Left ventricle myocardium inferior (tissue), 1 donor: ENCODE data around the gene CABCOCO1. TPM values are rescaled to one million over a fixed set of nuclear protein-coding genes. Genes with fewer than 3 reads are reported as not detected.

ENCODE experiments used
- DNase-seq: peaks from one replicate; pipeline ENCODE4 v3.0.0-alpha.2; 2020
- H3K27ac ChIP-seq: fragments of 200-600 bp; replicated peaks from 2 replicates; pipeline ENCODE4 v1.8.0; 2021
- H3K27me3 ChIP-seq: fragments of 200-600 bp; 2 replicates; pipeline ENCODE4 v1.8.0; 2021; ENCODE audit warnings: low read depth
- H3K36me3 ChIP-seq: fragments of 200-600 bp; 2 replicates; pipeline ENCODE4 v1.8.0; 2021
- H3K4me1 ChIP-seq: fragments of 200-600 bp; 2 replicates; pipeline ENCODE4 v1.8.0; 2021
- H3K4me3 ChIP-seq: fragments of 200-600 bp; 2 replicates; pipeline ENCODE4 v1.8.0; 2021; ENCODE audit warnings: mild to moderate bottlenecking, moderate library complexity
- H3K9me3 ChIP-seq: fragments of 200-600 bp; replicated peaks from 2 replicates; pipeline ENCODE4 v1.8.0; 2021
- intact Hi-C: fragments of 100-400 bp; cut with micrococcal nuclease; formaldehyde crosslinking; loops from one replicate; pipeline ENCODE4 v1.11.0; 2022
- total RNA-seq: library from RNA; stranded (reverse); fragmentation: NEBNext Ultra II Directional; extraction: Animal tissue kit (Norgen Biotek cat#: 25700); gene quantifications from one replicate; pipeline ENCODE4 v1.2.1, GENCODE V29; 2021
- TF ChIP-seq, protein P1 (sequence below): fragments of 200-600 bp; IDR thresholded peaks from 2 replicates; pipeline ENCODE4 v1.8.0; 2021; ENCODE audit warnings: antibody characterized with exemption, mild to moderate bottlenecking, borderline replicate concordance
- donor health status: DM: no; HTN: yes; CAD: no; lungs with severe emphysema.

CABCOCO1 gene
- total RNA-seq, 1 donor from 2014 or later, result not detected

DNA sequence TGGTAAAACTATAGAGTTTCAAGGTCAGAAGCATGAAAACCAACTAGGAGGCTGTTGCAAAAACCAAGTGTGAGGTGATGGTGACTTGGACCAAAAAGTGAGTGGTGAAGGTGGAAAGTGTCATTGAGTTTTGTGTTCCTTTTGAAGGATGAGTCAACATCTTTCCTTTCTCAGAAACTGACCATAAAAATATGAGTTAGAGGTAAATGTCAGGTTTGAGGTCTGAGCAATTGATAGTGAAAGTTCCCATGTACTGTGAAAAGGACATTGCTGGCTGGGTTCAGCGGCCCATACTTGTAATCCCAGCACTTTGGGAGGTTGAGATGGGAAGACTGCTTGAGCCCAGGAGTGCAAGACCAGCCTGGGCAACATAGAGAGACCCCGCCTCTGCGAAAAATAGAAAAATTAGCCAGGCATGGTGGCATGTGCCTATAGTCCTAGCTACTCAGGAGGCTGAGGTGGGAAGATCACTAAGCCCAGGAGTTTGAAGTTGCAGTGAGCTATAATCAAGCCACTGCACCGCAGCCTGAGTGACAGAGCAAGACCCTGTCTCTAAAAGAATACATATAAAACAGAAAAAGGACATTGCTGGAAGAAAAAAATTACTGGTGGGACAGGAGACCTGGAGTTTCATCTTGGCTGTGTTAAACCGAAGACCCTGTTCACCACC lies 149.5 kb downstream of the CABCOCO1 start:
- intact Hi-C loops, result no loop called here
- no peaks in the 10 kb centered on the region for H3K4me1 ChIP-seq
- no peak for DNase-seq
- H3K27ac ChIP-seq, result no peak overlapping the region
- TF ChIP-seq, protein P1, sequence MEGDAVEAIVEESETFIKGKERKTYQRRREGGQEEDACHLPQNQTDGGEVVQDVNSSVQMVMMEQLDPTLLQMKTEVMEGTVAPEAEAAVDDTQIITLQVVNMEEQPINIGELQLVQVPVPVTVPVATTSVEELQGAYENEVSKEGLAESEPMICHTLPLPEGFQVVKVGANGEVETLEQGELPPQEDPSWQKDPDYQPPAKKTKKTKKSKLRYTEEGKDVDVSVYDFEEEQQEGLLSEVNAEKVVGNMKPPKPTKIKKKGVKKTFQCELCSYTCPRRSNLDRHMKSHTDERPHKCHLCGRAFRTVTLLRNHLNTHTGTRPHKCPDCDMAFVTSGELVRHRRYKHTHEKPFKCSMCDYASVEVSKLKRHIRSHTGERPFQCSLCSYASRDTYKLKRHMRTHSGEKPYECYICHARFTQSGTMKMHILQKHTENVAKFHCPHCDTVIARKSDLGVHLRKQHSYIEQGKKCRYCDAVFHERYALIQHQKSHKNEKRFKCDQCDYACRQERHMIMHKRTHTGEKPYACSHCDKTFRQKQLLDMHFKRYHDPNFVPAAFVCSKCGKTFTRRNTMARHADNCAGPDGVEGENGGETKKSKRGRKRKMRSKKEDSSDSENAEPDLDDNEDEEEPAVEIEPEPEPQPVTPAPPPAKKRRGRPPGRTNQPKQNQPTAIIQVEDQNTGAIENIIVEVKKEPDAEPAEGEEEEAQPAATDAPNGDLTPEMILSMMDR, result no peak
- no peak overlapping the region for H3K4me3 ChIP-seq
- no peaks in the 10 kb centered on the region for H3K27me3 ChIP-seq
- no peaks in the 10 kb centered on the region for H3K36me3 ChIP-seq
- H3K9me3 ChIP-seq, result no peaks in the 10 kb centered on the region

DNA sequence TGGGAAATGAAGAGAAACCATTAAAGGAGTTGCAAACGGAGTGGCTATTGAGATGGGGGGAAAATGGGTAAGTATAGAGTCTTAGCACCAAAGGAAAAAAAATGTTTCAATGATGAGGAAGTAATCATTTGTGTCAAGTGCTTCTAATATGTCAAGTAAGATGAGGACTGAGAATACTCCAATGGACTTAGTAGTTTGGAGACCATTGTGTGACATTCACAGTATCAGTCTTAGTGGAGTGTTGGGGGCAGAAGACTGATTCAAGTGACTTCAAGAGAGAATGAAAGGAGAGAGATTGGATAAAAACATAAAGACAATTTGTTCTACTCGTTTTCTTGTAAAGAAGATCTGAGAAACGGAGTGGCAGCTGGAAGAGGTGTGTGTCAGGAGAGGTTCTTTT lies 150.2 kb downstream of the CABCOCO1 start:
- Histone ChIP-seq H3K9me3 (no peaks in the 10 kb centered on the region), H3K27me3 (no peaks in the 10 kb centered on the region), H3K27ac (no peak overlapping the region), H3K4me3 (no peak overlapping the region), H3K36me3 (no peaks in the 10 kb centered on the region), H3K4me1 (no peaks in the 10 kb centered on the region)
- TF ChIP-seq, protein P1, result no peak
- DNase-seq, result no peak
- intact Hi-C loops, result no loop called here

DNA sequence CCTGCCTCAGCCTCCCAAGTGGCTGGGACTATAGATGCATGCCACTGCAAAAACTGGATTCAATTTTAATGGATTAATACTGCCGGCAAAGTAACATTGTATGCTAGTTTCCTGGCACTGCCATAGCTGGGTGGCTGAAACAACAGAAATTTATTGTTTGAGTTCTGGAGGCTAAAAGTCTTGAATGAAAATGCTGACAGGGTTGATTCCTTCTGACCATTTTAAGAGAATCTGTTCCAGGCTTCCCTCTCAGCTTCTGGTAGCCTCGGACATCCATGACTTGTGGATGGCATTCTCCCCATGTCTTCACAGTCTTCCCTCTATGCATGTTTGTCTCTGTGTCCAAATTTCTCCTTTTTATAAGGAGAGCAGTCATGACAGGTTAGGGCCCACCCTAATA lies 151.4 kb downstream of the CABCOCO1 start:
- DNase-seq, result no peak

DNA sequence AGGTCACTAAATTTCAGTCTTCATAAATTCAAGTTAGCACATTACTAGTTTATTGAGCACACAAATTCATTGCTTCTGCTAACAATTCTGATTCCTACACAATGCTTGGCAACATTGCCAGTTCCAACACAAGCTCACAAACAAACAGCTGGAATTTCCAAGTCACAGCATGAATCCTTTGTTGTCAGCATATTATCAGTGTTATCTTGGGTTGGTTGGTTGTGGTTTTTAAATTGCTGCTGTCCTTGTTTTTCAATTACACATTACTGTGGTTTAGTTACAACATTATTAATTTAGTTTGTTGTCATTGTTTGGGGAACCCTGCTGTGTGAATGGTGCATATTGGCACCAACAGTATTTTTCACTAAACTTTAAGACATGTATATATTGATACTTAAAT lies 152.8 kb downstream of the CABCOCO1 start:
- intact Hi-C loops, result no loop called here
- Histone ChIP-seq H3K9me3 (no peaks in the 10 kb centered on the region), H3K4me3 (no peak overlapping the region), H3K27me3 (no peaks in the 10 kb centered on the region), H3K27ac (no peak overlapping the region), H3K36me3 (no peaks in the 10 kb centered on the region), H3K4me1 (no peaks in the 10 kb centered on the region)
- TF ChIP-seq, protein P1, result no peak
- no peak for DNase-seq

More for the DNA sequence above, 151.4 kb downstream of the CABCOCO1 start:
- no peaks in the 10 kb centered on the region for H3K4me1 ChIP-seq
- intact Hi-C loops, result no loop called here
- H3K9me3 ChIP-seq, result no peaks in the 10 kb centered on the region
- TF ChIP-seq, protein P1, result no peak
- H3K27me3 ChIP-seq, result no peaks in the 10 kb centered on the region
- no peak overlapping the region for H3K4me3 ChIP-seq
- H3K27ac ChIP-seq, result no peak overlapping the region
- no peaks in the 10 kb centered on the region for H3K36me3 ChIP-seq

Other genes with a start within 250 kb of the CABCOCO1 start
- gene TMEM26, start 209.5 kb upstream of the CABCOCO1 start, total RNA-seq, result 0.30 TPM
- 13.7 TPM for gene ARID5B, start 238.8 kb downstream of the CABCOCO1 start, total RNA-seq